Measurements from ENCODE around the gene NAPB.

The NAPB gene

GRCh38 chr20:23340524-23340923, 80.8 kb downstream of the NAPB start:
- no peak for DNase-seq

- DNase-seq, result no peak
Measured at GRCh38 chr20:23339986-23340385, 81.3 kb downstream of the NAPB start.

- no peak for DNase-seq
Measured at GRCh38 chr20:23337312-23337711, 84.0 kb downstream of the NAPB start.

GRCh38 chr20:23336476-23336875, 84.8 kb downstream of the NAPB start:
- DNase-seq, result no peak

- no peak for DNase-seq
Measured at GRCh38 chr20:23335521-23335920, 85.8 kb downstream of the NAPB start.

DNA sequence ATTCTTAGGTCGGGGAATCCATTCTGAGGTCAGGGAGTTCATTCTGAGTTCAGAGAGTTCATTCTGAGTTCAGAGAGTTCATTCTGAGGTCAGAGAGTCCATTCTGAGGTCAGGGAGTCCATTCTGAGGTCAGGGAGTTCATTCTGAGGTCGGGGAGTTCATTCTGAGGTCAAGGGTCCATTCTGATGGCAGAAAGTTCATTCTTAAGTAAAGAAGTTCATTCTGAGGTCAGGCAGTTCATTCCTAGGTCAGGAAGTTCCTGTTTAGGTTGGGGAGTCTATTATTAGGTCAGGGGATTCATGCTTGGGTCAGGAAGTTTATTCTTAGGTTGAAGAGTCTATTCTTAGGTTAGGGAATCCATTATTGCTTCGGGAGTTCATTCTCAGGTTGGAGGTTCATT, 87.2 kb downstream of the NAPB start:
- no peak for DNase-seq

- DNase-seq, result no peak
Measured at GRCh38 chr20:23332467-23332866, 88.8 kb downstream of the NAPB start.

DNA sequence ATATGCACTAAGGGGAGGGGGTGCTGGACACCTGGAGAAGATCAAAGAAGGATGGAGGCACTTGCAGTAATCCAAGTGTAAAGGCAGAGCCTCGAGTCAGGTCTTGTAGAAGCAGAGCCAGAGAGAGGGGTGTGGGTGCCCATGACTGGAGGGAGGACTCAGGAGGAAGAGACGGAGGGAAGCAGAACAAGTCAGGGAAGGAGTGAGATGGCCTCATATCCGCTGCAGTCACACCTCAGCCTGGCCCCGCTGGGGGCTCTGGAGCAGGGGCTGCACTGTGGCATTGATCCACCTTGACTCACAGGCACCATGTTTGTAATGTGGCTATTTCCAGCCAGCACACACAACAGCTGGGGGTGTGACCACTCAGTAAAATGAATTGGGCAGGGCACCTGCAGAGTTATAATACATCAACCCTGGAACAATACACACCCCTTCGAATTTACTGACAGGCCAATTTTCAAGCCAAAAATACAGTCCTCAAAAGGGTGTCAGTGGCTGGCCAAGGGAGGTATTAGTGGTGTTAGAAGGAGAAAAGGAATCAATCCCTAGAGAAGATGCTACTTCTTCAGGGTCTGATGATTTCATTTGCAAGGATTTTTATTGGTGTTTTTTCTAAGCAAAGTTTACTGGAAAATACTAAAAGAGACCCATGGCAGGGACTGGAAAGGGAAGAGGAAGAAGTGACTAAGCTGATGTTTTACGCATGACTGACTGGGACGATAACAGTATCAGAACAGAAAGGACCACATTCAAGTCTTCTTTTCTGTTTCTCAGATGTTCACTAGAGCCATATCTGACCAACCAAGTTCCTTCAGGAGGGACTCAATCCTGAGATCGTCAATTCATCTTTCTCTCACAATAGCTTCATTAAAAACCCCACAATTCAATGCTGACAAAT, 89.6 kb downstream of the NAPB start:
- no peak for DNase-seq

- DNase-seq, result no peak
Measured at GRCh38 chr20:23327617-23328333, 93.5 kb downstream of the NAPB start.

- no peak for DNase-seq
Measured at GRCh38 chr20:23326774-23327173, 94.5 kb downstream of the NAPB start.

GRCh38 chr20:23325107-23325506, 96.2 kb downstream of the NAPB start:
- no peak for DNase-seq
